Right renal cortex interstitium (tissue), 3 donors: ENCODE data around the gene NDUFS8. TPM values are rescaled to one million over a fixed set of nuclear protein-coding genes. Genes with fewer than 3 reads are reported as not detected.

Experiments used
- DNase-seq, 3 donors: peaks; one replicate each; pipeline ENCODE4 v3.0.0-alpha.2; 2013; ENCODE audit warnings: low read depth in 3 of 3, low spot score in 2 of 3
- polyA plus RNA-seq, 3 donors: library from polyadenylated mRNA; unstranded; fragments of 120-200 nt; gene quantifications; one replicate each; pipeline ENCODE4 v1.2.1, GENCODE V29; 2013; ENCODE audit not compliant: insufficient read length in 3 of 3

Gene NDUFS8
- polyA plus RNA-seq, 3 donors = 62.2 to 75.6 (median 65.2) TPM

DNA sequence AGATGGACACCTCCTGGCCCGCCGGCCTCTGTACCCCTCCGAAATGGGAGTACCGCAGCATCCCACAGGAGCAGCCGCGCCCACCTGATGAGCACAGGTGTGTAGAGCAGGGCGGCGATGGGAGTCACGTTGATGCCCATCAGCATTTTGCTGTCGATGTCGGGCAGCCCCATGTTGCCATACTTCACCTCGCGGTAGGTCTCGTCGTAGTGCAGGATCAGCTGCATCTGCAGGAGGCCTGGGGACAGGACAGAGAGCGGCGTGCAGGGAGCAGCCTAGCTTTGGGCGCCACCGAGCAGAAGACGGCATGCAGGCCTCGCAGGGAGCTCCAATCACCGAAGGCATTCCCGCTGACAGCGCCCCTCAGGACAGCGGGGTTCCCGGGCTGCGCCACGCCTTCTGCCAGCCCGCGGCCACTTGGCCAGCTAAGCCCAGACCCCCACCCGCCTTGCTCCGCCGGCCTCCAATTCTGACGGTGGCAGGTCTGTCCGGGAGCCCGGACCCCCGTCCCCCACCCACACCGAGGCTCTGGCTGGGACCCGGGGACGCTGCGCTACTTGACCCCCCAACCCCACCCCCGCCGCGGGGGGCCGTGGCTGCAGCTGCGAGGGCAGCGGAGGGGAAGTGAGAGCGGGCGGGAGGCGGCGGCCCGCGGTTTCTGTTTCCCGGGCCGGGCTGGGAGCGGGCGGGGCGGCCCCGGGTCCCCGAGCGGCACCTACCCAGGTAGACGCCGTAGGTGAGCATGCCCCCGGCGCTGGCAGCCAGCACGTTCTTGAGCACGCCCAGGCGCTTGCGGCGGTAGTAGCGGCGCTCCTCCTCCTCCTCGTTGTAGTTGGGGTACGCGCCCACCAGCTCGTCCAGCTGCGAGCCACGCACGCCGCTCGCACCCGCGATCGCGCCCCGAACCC, 27.3 kb upstream of the NDUFS8 start:
- no peak for DNase-seq

DNA sequence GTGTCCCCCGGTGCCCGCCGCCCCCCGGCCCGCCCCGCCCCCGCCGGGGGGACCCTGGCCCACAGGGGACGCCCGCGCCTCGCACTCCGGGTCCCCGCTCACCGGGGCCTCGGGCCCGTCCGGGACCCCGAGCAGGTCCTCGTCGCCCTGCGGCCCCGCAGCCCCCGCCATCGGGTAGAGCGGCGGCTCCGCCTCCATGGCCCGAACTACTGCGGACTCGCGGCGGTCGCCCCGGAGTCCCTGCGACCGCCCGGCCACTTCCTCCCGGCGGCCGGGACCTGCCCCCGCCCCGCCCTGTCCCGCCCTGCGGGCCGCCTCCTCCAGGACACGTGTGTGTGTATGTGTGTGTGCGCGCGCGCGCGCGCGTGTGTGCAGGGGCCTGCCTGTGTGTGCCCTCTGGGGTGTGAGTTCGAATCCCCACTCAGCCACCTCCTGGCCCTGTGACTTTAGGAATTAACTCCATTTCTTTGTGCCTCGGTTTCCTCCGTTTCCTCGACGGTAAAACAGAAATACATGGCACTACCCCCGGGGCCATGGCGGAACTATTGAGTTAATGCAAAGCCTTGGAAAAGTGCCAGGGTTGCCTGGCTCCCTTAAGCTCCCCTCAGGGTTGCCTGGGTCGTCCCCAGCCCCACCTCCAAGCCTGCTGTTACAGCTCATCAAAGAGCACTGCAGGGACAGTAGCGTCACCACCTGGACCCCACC, 26.5 kb upstream of the NDUFS8 start, which contains the start of gene UNC93B1:
Gene UNC93B1, minus strand, starts transcription at position 252 of the 705 bp plus-strand sequence. Its CDS starts 54 bp downstream, at position 198.
- peak in 1 of 3 donors; percentile 63 for DNase-seq

DNA sequence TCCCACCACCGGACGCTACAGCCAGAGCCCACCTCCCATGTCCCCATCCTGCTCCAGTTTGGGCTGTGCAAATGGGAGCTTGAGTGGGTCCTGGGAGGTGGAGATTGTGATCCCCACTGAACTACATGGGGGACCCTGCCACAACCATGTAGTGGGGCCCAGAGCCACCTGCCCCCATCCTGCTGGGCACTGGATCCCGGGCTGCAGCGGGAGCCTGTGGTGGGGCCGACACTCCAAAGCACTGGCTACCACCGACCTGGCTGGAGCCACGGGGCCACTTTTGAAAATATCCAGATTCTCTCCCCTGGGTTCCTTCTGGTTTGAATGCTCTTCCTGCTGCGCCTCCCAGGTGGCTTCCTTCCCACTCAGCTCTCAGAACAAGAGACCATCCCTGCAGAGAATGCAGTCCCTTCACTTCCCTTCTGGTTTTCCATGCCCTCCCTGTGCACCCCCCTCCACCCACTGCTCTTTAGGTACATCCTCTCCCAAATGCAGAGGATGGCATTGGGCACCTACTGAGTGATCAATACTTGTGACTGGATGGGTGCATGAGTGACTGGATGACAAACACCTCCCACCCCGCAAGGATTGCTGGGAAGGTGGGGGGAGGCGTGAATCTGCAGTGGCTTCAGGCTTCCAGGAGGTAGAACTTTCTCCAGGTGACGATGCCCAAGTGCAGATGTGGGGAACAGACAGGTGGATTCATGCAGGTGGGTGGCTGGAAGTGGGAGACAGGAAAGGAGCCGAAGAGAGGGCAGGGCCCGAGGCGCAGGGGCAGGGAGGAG, 25.7 kb upstream of the NDUFS8 start:
- no peak for DNase-seq

DNA sequence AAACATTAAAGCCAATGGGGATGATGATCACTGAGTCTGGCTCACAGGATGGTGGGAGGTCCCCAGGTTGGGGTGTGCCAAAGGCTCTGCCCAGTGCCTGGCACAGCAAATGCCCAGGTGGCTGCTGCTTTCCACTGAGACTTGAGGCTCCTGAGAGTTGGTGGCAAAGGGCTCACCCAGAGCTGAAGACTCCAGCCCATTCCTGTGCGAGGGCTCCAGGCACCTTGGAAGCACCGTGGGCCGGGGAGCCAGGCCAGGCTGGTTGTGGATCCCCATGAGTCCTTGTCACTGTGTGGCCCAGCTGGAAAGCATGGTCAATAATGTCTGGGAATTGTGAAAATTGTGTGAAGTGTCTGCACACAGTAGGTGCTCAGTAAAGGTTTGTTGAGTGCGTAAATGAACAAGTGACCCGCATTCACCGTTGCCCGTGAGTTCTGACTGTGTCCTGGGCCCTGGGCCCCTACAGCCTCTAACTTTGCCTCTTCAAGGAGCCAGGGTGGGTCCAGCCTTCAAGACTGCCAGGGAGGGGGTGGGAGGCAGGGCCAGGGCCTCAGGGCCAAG, 23.8 kb upstream of the NDUFS8 start:
- DNase-seq = no peak

DNA sequence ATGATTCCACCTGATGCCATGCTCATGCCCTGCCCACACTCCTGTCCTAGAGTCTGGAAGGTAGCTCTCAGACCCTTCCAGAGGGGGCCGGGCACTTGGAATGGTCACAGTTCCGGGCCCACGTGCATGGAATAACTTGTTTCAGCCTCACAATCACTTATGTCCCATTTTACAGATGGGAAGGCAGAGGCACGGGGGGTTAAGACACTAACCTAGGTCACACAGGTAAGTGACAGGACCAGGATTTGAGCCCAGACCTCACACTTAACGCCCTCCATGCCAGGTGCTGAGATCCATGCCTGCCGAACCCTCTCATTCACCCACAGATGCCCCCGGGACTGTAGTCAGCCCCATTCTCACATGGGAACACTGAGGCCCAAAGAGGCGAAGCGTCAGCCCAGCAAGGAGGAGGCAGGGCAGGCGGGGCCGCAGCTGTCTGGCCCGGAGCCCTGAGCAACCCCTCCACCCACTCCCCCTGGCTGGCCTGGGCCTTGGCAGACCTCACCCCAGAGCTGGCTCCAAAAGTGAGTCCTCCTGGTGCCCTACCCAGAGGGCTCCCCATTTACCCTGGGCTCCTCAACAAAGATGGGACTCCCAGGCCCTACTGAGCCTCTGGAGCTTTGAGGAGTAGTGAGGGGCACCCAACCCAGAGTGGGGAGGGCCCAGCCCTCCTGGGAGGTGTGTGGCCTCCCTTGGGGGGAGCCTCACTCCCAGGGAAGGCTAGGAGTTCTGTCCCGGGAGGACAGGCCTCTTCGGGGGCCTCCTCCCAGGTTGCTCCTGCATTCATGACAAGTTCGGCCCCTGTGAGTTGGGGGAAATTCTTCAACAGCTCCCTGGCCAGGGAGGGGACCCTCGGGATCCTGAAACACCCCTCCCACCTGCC, 22.7 kb upstream of the NDUFS8 start:
- DNase-seq = no peak

DNA sequence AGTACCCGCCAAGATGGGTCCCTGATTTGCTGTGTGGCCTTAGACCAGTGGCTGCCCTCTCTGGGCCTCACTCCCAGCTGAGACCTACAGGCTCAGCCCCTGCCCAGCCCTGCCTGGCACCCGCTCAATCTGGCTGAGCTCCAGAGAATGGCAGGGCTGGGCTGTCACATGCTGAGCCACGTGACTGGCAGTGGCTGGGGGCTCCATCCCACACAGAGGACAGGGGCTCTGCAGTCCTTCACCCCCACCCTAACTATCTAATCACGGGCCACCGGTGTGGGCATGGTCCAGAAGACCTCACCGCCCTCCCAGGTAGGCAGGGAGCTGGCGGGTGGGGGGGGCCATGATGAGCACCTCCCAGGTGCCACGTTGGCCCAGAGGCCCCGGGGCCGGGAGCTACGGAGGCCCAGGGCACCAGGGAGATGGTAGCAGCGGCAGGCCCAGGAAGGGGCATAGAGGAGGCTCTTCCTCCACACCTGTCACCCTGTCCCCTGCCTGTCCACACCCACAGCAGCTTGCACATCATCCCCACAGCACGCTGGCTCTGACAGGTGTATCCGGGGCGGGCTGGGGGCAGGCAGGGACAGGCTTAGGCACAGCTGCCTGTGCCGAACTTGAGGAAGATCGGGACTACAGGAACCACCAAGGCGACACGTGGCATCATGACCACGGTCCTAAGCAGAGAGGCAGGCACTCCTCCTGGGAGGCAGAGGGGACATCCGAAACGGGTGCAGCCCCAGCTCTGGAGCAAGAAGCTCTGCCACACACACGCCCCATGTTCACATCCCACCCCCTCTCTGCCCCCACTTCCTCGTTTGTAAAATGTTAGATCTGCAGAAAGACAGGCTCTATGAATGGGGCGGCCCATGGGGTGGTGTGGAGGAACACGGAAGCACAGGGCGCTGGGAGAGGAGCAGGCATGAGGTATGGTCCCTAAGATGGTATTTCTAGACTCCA, 21.8 kb upstream of the NDUFS8 start:
- DNase-seq = no peak

DNA sequence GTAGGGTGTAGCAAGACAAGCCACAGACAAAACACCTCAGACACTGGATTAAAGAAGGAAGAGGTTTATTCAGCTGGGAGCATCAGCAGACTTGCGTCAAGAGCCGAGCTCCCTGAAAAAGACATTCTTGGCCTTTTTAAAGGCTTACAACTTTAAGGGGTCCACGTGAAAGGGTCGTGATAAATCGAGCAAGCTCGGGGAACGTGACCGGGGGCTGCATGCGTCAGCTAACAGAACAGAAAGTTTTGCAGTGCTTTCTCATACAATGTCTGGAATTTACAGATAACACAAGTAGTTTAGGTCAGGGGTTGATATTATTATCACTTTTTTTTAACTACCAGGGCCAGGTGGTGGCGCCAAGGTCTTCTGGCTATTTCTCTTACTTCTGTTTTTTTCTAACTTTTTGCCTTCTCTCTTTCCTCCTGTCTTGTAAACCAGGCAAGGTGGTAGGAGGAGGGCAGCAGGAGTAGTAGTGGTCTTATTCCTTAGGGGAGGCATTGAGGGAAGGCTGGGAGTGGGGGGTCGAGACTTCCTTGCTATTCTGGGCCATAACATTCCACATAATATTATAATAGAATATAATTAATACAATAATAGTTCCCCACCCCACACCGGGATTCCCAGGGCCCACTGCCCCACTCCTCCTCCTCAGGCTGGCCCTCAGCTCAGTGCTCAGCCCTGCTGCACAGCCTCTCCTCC, 20.9 kb upstream of the NDUFS8 start:
- no peak for DNase-seq

DNA sequence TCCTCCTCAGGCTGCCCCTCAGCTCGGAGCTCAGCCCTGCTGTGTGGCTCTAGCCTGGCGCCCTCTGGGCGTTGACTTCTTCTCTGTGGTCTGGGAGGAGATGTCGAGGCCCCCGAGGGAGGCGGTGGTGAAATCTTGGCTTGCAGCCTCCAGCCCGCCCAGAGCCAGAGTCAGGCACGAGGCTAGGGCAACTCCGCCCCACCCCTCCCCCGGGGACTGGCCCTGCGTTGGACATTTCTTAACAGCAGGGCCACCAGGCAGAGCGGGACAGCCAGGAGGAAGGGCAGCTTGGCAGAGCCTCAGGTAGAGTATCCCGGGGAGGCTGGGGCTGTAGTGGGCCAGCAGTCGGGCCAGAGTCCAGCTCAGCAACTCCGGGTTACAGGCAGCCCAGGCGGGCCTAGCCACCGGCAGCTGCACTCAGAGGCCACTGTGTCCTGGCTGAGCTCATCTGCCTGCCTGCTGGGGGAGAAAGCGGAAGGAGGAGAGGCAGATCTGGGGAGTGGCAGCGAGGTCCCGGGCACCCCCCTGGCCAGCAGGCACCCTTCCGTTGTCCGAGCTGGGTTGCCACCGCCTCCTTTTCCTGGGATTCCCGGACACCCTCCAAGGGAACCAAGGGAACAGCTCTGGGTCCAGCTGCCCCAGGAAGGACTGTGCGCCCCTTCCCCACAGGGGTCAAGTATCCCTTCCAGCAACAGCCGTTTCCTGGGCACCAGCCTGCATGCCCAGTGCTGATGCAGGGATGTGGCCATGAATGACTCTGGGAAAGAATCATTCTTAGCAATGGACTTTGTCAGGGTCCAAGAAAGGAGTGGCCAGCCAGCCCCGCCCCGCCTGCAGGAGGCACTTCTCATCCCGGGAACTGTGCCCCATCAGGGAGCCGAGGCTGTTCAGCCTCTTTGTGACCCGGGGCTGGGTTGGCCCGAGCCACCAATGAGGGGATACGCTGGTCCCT, 20.1 kb upstream of the NDUFS8 start, which contains the start of gene ALDH3B1:
Gene ALDH3B1, plus strand, starts transcription at position 238 of the 952 bp plus-strand sequence. CDS start 4,971 bp downstream, outside the sequence.
- DNase-seq = no peak

DNA sequence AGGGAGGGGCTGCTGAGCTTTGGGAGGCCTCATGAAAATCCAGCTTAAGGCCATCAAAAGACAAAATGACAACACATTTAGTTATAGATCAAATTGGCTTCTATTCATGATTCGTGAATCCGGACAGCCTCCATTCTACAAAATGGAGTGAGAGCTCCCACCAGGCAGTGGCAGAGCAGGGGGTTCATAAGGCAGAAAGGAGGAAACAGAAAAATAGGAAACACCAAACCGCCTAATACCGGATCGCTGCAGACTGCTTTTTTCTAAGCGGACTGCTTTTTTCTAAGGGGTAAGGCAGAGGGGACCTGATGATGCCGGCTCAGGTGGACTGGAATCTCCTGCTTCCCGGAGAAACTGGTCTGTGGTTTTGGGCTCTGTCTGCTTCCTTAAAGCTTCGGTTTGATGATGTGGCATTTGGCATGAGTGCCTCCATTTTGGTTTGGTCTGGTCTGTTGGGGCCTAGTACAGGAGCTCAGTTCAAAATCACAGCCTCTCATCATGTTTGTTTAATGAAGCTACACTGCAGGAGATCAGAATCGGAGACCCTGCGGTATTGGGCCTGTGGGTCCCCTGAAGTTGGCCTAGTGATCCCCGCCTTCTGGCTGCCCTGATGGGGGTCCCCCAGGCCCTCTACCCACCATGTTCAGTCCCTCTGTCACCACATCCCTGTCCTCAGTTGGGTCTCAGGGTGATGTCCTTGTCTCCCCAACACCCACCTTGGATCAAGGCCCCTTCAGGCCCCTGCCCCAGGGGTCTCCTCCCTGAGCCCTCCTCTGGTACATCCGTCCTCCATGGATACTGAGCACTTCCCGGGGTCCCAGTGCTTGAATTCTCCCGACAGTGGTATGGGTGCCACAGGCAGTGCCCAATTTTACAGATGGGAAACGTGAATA, 19.2 kb upstream of the NDUFS8 start:
- no peak for DNase-seq

DNA sequence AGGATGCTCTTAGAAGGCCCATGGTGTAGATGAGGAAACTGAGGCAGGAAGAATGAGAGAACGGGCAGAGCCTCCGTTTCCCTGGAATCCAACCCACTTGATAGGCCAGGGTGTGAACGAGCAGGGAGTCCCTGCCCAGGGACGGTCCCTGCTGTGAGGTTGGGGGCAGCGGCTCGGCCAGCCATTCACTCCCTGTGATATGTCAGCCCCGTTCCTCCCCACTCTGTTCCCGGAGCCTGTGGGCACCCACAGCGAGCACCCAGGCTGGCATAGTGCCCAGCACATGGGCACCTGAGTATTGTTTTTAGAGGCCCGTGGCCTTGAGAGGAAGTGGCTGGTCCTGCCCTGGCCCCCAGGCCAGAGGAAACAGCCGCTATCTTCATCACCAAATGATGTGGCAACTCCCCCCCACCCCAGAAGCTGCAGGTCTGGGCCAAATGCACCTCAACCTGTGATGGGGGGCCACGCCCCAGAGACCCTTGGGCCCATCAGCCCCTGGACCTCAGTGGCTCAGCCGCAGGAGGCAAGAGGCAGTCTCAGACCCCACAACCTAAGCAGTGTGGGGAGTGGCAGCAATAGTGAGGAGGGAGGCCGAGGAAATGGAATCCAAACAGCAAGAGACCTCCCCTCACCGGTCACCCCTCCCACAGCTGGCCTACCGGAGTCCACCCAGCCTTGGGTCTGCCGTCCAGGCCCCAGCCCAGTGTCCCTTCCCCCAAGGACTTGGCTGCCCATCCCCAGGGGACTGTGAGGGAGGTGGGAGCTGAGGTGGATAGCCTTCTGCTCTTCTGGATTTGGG, 18.2 kb upstream of the NDUFS8 start:
- DNase-seq = no peak

DNA sequence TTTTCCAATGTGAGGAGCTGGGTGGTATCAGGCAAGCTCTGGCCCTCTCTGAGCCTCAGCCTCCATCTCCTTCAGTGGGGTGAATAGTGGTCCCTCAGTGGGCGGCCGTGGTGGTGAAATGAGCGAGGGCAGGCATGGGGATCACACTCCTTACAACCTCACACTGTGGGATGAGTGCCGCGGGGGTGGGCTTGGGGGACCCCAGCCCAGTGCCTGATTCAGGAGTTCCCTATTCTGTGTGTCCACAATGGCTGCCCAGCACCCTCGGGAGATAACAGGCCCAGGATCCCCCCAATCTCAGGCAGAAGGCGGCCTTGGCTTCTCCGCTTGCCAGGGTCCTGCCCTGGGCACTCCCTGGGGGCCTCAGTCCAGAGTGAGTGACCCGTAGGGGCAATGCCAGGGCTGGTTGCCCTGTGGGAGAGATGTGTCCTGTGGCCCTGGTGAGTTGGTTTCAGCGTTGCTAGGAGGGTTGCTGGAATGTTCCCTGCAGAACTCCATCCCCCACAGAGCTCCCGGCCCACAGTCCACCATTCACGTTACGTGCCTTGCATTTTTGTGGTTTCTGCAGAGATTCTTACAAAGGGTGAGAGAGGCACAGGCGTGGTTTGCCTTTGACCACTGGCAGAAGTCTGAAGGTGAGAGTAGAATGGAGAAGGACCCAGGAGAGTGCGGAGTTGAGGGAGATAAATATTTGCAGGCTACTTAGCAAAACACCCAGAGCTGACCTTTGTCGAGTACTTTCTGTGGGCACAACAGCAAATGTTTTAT, 17.5 kb upstream of the NDUFS8 start:
- no peak for DNase-seq

DNA sequence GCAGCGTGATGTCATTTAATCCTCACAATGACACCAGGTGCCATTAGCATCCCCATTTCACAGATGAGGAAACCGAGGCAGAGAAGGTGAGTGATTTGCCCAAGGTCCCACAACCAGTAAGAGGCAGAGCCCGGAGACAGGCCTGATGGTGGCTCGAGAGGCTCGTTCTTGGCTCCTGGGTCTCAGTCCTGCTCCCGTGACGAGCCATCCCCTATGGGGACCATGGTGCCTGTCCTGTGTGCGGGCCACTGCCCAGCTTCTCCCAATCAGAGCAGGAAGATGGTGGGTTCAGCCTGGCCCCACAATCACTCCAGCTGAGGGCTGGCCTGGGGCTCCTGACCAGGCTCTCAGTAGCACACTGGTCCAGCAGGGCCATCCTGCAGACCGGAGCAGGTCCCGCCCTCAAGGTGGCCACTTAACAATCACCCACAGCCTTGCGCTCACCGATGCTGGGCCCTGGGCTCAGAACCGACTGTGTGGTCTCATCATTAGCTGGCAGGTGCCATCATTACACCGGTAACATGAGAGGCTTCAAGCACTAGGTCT, 16.8 kb upstream of the NDUFS8 start:
- DNase-seq = no peak

DNA sequence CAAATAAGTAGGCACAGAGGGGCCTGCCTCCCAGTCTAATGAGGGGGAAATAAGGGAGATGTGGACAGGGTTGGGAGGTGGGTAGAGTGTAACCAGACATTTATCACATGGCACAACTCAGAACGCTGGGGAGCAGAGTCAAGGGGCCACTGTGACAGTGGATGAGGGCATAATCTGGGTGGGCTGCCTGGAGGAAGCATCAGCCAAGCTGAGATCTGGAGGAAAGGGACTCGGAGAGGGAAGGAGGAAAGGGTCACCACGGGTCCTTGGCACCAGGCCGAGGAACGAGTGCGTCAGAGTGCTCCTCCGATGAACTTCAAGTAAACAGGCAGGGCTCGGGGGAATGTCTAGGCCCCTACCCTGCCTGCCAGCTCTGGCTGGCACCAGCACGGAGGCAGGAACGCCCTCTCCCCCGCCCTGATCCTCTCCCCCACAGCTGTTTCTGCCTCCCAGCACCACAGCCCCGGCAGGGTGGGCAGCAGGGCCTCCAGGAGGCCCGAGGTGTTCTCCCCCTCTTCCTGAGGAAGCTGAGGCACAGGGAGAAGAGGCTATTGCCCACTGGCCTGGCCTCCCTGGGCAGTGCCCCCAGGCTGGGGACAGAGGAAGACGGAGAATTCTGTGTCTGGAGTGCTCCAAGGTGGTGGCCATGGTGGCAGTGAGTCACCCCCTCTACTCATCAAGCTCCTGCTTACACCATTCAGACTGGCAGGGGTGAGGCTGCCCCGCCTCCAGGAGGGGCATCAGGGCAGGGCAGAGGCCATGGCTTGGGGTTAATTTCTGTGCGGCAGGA, 16.1 kb upstream of the NDUFS8 start:
- no peak for DNase-seq
